HepG2 (cell line): ENCODE data around the gene FAM20A. TPM values are rescaled to one million over a fixed set of nuclear protein-coding genes. Genes with fewer than 3 reads are reported as not detected.

ENCODE experiments used
- BORCS8-MEF2B ChIP-seq: sonication (generic); formaldehyde crosslinking; IDR thresholded peaks from 2 replicates; pipeline ENCODE4 v1.8.0; 2022; ENCODE audit warnings: mild to moderate bottlenecking, missing genetic modification reagents
- DNMT1 ChIP-seq: sonication (generic); formaldehyde crosslinking; IDR thresholded peaks from 2 replicates; pipeline ENCODE4 v1.5.1; 2020; ENCODE audit warnings: mild to moderate bottlenecking, missing genetic modification reagents
- FOXA1 ChIP-seq, 2 experiments: fragments of 450-650 bp in 1 of 2; sonication (generic) in 1 of 2; formaldehyde crosslinking in 1 of 2; IDR thresholded peaks; 2 replicates each; pipeline versions ENCODE4 v1.4.0 to v1.6.1; 2016 to 2020; ENCODE audit warnings: missing genetic modification reagents in 1 of 2
- GTF3A ChIP-seq: sonication (generic); formaldehyde crosslinking; conservative IDR thresholded peaks from 2 replicates; pipeline ENCODE4 v1.4.0; 2020; ENCODE audit warnings: mild to moderate bottlenecking, missing genetic modification reagents
- JUNB ChIP-seq: sonication (generic); formaldehyde crosslinking; IDR thresholded peaks from 2 replicates; pipeline ENCODE4 v1.8.0; 2022; ENCODE audit warnings: missing genetic modification reagents, mild to moderate bottlenecking, borderline replicate concordance
- TFDP1 ChIP-seq: IDR thresholded peaks from 2 replicates; pipeline ENCODE4 v1.6.1; 2016; ENCODE audit warnings: missing compliant biosample characterization, missing genetic modification reagents, borderline replicate concordance
- ZBED4 ChIP-seq: sonication (generic); formaldehyde crosslinking; IDR thresholded peaks from 2 replicates; pipeline ENCODE4 v1.4.0; 2020; ENCODE audit warnings: missing genetic modification reagents, borderline replicate concordance
- ZBTB10 ChIP-seq: sonication (generic); formaldehyde crosslinking; IDR thresholded peaks from 2 replicates; pipeline ENCODE4 v1.4.0; 2020; ENCODE audit warnings: missing genetic modification reagents, borderline replicate concordance
- ZFP1 ChIP-seq: IDR thresholded peaks from 2 replicates; pipeline ENCODE4 v1.6.1; 2016
- ZNF260 ChIP-seq: sonication (generic); formaldehyde crosslinking; IDR thresholded peaks from 2 replicates; pipeline ENCODE4 v1.4.0; 2020; ENCODE audit warnings: missing genetic modification reagents, low read depth, mild to moderate bottlenecking, borderline replicate concordance
- ZNF264 ChIP-seq: sonication (generic); formaldehyde crosslinking; IDR thresholded peaks from 2 replicates; pipeline ENCODE4 v1.4.0; 2020; ENCODE audit warnings: missing genetic modification reagents
- ZNF513 ChIP-seq: sonication (generic); formaldehyde crosslinking; conservative IDR thresholded peaks from 2 replicates; pipeline ENCODE4 v1.5.0; 2020; ENCODE audit warnings: missing genetic modification reagents
- ZNF567 ChIP-seq: sonication (generic); formaldehyde crosslinking; IDR thresholded peaks from 2 replicates; pipeline ENCODE4 v1.8.1; 2023; ENCODE audit warnings: mild to moderate bottlenecking, missing genetic modification reagents, borderline replicate concordance
- ZNF605 ChIP-seq: sonication (generic); formaldehyde crosslinking; IDR thresholded peaks from 2 replicates; pipeline ENCODE4 v1.8.0; 2022; ENCODE audit warnings: mild to moderate bottlenecking, missing genetic modification reagents
- ZNF616 ChIP-seq: sonication (generic); formaldehyde crosslinking; IDR thresholded peaks from 2 replicates; pipeline ENCODE4 v1.5.0; 2020; ENCODE audit warnings: low read depth, mild to moderate bottlenecking, missing genetic modification reagents
- ZNF724P ChIP-seq: sonication (generic); formaldehyde crosslinking; IDR thresholded peaks from 2 replicates; pipeline ENCODE4 v1.8.0; 2022; ENCODE audit warnings: missing genetic modification reagents, borderline replicate concordance
- ZNF776 ChIP-seq: sonication (generic); formaldehyde crosslinking; IDR thresholded peaks from 2 replicates; pipeline ENCODE4 v1.4.0; 2020; ENCODE audit warnings: mild to moderate bottlenecking, missing genetic modification reagents
- ZNF839 ChIP-seq: sonication (generic); formaldehyde crosslinking; IDR thresholded peaks from 2 replicates; pipeline ENCODE4 v1.4.0; 2020; ENCODE audit warnings: missing genetic modification reagents, mild to moderate bottlenecking, borderline replicate concordance
- ZZZ3 ChIP-seq: sonication (generic); formaldehyde crosslinking; IDR thresholded peaks from 2 replicates; pipeline ENCODE4 v1.4.0; 2020; ENCODE audit warnings: missing genetic modification reagents, mild to moderate bottlenecking, borderline replicate concordance
- polyA plus RNA-seq, 8 experiments: library from polyadenylated mRNA; depleted of rRNA in 3 of 8; stranded (reverse) in 7 of 8; unstranded in 1 of 8; fragments of >200 nt; fragmentation: Illumina TruSeq in 4 of 8; extraction: Trizol in 4 of 8; gene quantifications; 2 replicates each; pipeline versions ENCODE4 v1.2.1 to v1.2.3, GENCODE V29; 2011 to 2016; ENCODE audit warnings: low read depth in 4 of 8, missing spikeins in 1 of 8, mixed read lengths in 1 of 8; ENCODE audit not compliant: insufficient read depth in 1 of 8
- total RNA-seq, 5 experiments: library from RNA; depleted of rRNA; stranded (reverse); fragments of >200 nt; fragmentation: Illumina TruSeq; extraction: Trizol; gene quantifications; 2 replicates each; pipeline ENCODE4 v1.2.3, GENCODE V29; 2016; ENCODE audit warnings: low read depth in 1 of 5

FAM20A gene
- total and polyA plus RNA-seq, 2 of the 13 experiments (the other 11 are each of a cell fraction or from before 2014, with no cell fraction given): 9.3 to 20.7 TPM

- TF ChIP-seq ZBED4: no peak
- TF ChIP-seq DNMT1 (CRISPR knock-in tag): no peak
- TF ChIP-seq TFDP1 (CRISPR knock-in tag): no peak
- TF ChIP-seq ZZZ3 (CRISPR knock-in tag): no peak
- TF ChIP-seq JUNB: no peak
- TF ChIP-seq ZNF264: no peak
- no peak for TF ChIP-seq ZNF616 (CRISPR knock-in tag)
- TF ChIP-seq ZNF605 (CRISPR knock-in tag): 0 out of 2 replicates have a peak, but pooled peaks have one; percentile 42
- no peak for TF ChIP-seq FOXA1 (IDR thresholded peaks at IDR 0.05)
- TF ChIP-seq FOXA1 (CRISPR knock-in tag; IDR thresholded peaks at IDR 0.05): peak; percentile 11; the same call in 1 of the 2 replicates
- TF ChIP-seq ZBTB10 (CRISPR knock-in tag): no peak
- no peak for TF ChIP-seq ZNF567
- no peak for TF ChIP-seq GTF3A (CRISPR knock-in tag)
- no peak for TF ChIP-seq ZFP1 (CRISPR knock-in tag)
- no peak for TF ChIP-seq BORCS8-MEF2B
- no peak for TF ChIP-seq ZNF260 (CRISPR knock-in tag)
- no peak for TF ChIP-seq ZNF513 (CRISPR knock-in tag)
- TF ChIP-seq ZNF839: no peak
- no peak for TF ChIP-seq ZNF724P
- TF ChIP-seq ZNF776 (CRISPR knock-in tag): no peak
Observed at GRCh38 chr17:68514831-68515635, 86.1 kb downstream of the FAM20A start (continued).
